IMR-90 (cell line): ENCODE measurements around the gene DNAJC13. TPM values are rescaled to one million over a fixed set of nuclear protein-coding genes. Genes with fewer than 3 reads are reported as not detected.

Experiments
- ATAC-seq: fragments of 200-7000 bp; cut with Tn5 transposase; 2 replicates; pipeline ENCODE4 v1.9.1; 2020; ENCODE audit warnings: low read depth, mild to moderate bottlenecking, moderate library complexity
- BruUV-seq: library from RNA; stranded (reverse); fragments of 400-500 nt; replicated peaks from 2 replicates; lab custom pipeline; 2021; lab: Mats Ljungman, UMichigan
- CTCF ChIA-PET: fragments of 300-600 bp; formaldehyde crosslinking; extraction: SDS; loops from one replicate; lab custom pipeline; 2021; ENCODE audit warnings: antibody characterized with exemption; lab: Yijun Ruan, JAX
- POLR2A ChIA-PET: fragments of 300-600 bp; sonication (Branson Sonifier 250); formaldehyde crosslinking; loops from one replicate; lab custom pipeline; 2022; ENCODE audit warnings: antibody characterized with exemption; ENCODE audit not compliant: unreplicated experiment; lab: Charles Lee
- DNase-seq: peaks from one replicate; pipeline ENCODE4 v3.0.0; 2013
- H2AFZ ChIP-seq: replicated peaks from 2 replicates; pipeline ENCODE3; 2013; ENCODE audit warnings: low read length, mild to moderate bottlenecking; ENCODE audit not compliant: poor library complexity
- H2AK5ac ChIP-seq: 2 replicates; pipeline ENCODE4 v1.6.1; 2013; ENCODE audit warnings: low read depth, low read length, inconsistent platforms
- H2AK9ac ChIP-seq: replicated peaks from 2 replicates; pipeline ENCODE3; 2013; ENCODE audit warnings: mild to moderate bottlenecking, low read depth, low read length, moderate library complexity; ENCODE audit not compliant: poor library complexity
- H2BK120ac ChIP-seq: 2 replicates; pipeline ENCODE4 v1.6.1; 2013; ENCODE audit warnings: low read depth, low read length, inconsistent platforms
- H2BK15ac ChIP-seq: 3 replicates; pipeline ENCODE4 v1.6.1; 2013; ENCODE audit warnings: low read depth, low read length, inconsistent platforms
- H2BK20ac ChIP-seq: 2 replicates; pipeline ENCODE4 v1.6.1; 2013; ENCODE audit warnings: low read depth, mild to moderate bottlenecking, inconsistent platforms, low read length, moderate library complexity
- H2BK5ac ChIP-seq: 2 replicates; pipeline ENCODE4 v1.6.1; 2013; ENCODE audit warnings: mild to moderate bottlenecking, low read depth, low read length, inconsistent platforms; ENCODE audit not compliant: poor library complexity, severe bottlenecking
- H3K14ac ChIP-seq: replicated peaks from 2 replicates; pipeline ENCODE4 v1.6.1; 2013; ENCODE audit warnings: low read depth, low read length, inconsistent platforms
- H3K18ac ChIP-seq: 2 replicates; pipeline ENCODE4 v1.6.1; 2013; ENCODE audit warnings: low read depth, low read length, control low read depth
- H3K23ac ChIP-seq: 2 replicates; pipeline ENCODE4 v1.6.1; 2013; ENCODE audit warnings: low read depth, low read length, inconsistent platforms
- H3K27ac ChIP-seq: 2 replicates; pipeline ENCODE4 v1.5.1; 2013; ENCODE audit warnings: mild to moderate bottlenecking, control low read depth, low read length; ENCODE audit not compliant: insufficient read depth
- H3K27me3 ChIP-seq: 2 replicates; pipeline ENCODE4 v1.6.1; 2013; ENCODE audit warnings: low read length; ENCODE audit not compliant: control insufficient read depth, insufficient read depth
- H3K36me3 ChIP-seq: 2 replicates; pipeline ENCODE4 v1.6.1; 2013; ENCODE audit warnings: low read length, mixed read lengths; ENCODE audit not compliant: control insufficient read depth, insufficient read depth
- H3K4ac ChIP-seq: 2 replicates; pipeline ENCODE4 v1.6.1; 2013; ENCODE audit warnings: low read depth, low read length, inconsistent platforms
- H3K4me1 ChIP-seq: 2 replicates; pipeline ENCODE4 v1.6.1; 2013; ENCODE audit warnings: low read length, mixed read lengths; ENCODE audit not compliant: control insufficient read depth, insufficient read depth
- H3K4me2 ChIP-seq: 2 replicates; pipeline ENCODE4 v1.6.1; 2013; ENCODE audit warnings: low read depth, mild to moderate bottlenecking, control low read depth, low read length, moderate library complexity
- H3K4me3 ChIP-seq: 2 replicates; pipeline ENCODE4 v1.5.1; 2013; ENCODE audit warnings: low read depth, mild to moderate bottlenecking, control low read depth, low read length, moderate library complexity; ENCODE audit not compliant: insufficient read depth
- H3K56ac ChIP-seq: 2 replicates; pipeline ENCODE4 v1.6.1; 2013; ENCODE audit warnings: low read length, inconsistent platforms; ENCODE audit not compliant: insufficient read depth; ENCODE audit errors: extremely low read depth
- H3K79me1 ChIP-seq, 2 experiments: 2 replicates each; pipeline ENCODE4 v1.6.1; 2013; ENCODE audit warnings: low read length in 2 of 2, inconsistent platforms in 1 of 2, low read depth in 1 of 2
- H3K9ac ChIP-seq: 2 replicates; pipeline ENCODE4 v1.6.1; 2013; ENCODE audit warnings: low read depth, low read length, control low read depth
- H3K9me1 ChIP-seq: 2 replicates; pipeline ENCODE4 v1.6.1; 2013; ENCODE audit warnings: low read length, inconsistent platforms; ENCODE audit not compliant: insufficient read depth
- H3K9me3 ChIP-seq: 2 replicates; pipeline ENCODE4 v1.6.1; 2013; ENCODE audit warnings: low read length; ENCODE audit not compliant: control insufficient read depth, insufficient read depth
- H4K20me1 ChIP-seq: 2 replicates; pipeline ENCODE4 v1.6.1; 2013; ENCODE audit warnings: low read length, inconsistent platforms; ENCODE audit not compliant: insufficient read depth
- H4K5ac ChIP-seq: 2 replicates; pipeline ENCODE4 v1.6.1; 2013; ENCODE audit warnings: mild to moderate bottlenecking, low read depth, low read length, control low read depth
- H4K8ac ChIP-seq, 2 experiments: 2 replicates each; pipeline ENCODE4 v1.6.1; 2013; ENCODE audit warnings: low read depth in 2 of 2, low read length in 2 of 2, control low read depth in 1 of 2, inconsistent platforms in 1 of 2
- H4K91ac ChIP-seq: 2 replicates; pipeline ENCODE4 v1.6.1; 2013; ENCODE audit warnings: low read depth, low read length, inconsistent platforms; ENCODE audit not compliant: insufficient read depth
- BHLHE40 ChIP-seq: fragments of 150-350 bp; IDR thresholded peaks from 2 replicates; pipeline ENCODE4 v1.6.1; 2016; ENCODE audit warnings: mild to moderate bottlenecking, low read depth, low read length
- CEBPB ChIP-seq: IDR thresholded peaks from 2 replicates; pipeline ENCODE4 v1.6.1; 2012; ENCODE audit warnings: low read depth, low read length, improper control_type of control experiment
- CHD1 ChIP-seq: IDR thresholded peaks from 2 replicates; pipeline ENCODE4 v1.6.1; 2012; ENCODE audit warnings: low read depth, low read length, improper control_type of control experiment
- ELK1 ChIP-seq: fragments of 150-350 bp; IDR thresholded peaks from 2 replicates; pipeline ENCODE4 v1.6.1; 2016; ENCODE audit warnings: low read depth, mild to moderate bottlenecking, low read length, moderate library complexity, borderline replicate concordance
- MAFK ChIP-seq: IDR thresholded peaks from 2 replicates; pipeline ENCODE4 v1.6.1; 2012; ENCODE audit warnings: low read depth, low read length, improper control_type of control experiment
- POLR2A ChIP-seq: IDR thresholded peaks from 2 replicates; pipeline ENCODE4 v1.6.1; 2012; ENCODE audit warnings: mild to moderate bottlenecking, low read depth, low read length
- RCOR1 ChIP-seq: IDR thresholded peaks from 2 replicates; pipeline ENCODE4 v1.6.1; 2012; ENCODE audit warnings: mild to moderate bottlenecking, low read length, improper control_type of control experiment; ENCODE audit not compliant: insufficient replicate concordance
- RFX5 ChIP-seq: IDR thresholded peaks from 2 replicates; pipeline ENCODE4 v1.8.0; 2012; ENCODE audit warnings: low read depth, mild to moderate bottlenecking, low read length, moderate library complexity
- dilution Hi-C: fragments of 300-500 bp; cut with HindIII; formaldehyde crosslinking; loops from one replicate; pipeline ENCODE4 v1.14.3; 2018; ENCODE audit warnings: low sequenced_read_pairs; ENCODE audit not compliant: unreplicated experiment
- in situ Hi-C: fragments of 300-500 bp; cut with MboI; formaldehyde crosslinking; loops from 3 replicates; pipeline ENCODE4 v1.14.3; 2019; ENCODE audit warnings: low sequenced_read_pairs, inconsistent platforms, mixed read lengths
- intact Hi-C: fragments of 100-400 bp; cut with micrococcal nuclease; formaldehyde crosslinking; loops from 2 replicates; pipeline ENCODE4 v1.10.0; 2022
- polyA plus RNA-seq, 3 experiments: library from polyadenylated mRNA; depleted of rRNA; stranded (reverse); fragments of >200 nt; gene quantifications; 2 replicates each; pipeline ENCODE4 v1.2.3, GENCODE V29; 2012; ENCODE audit warnings: low replicate concordance in 1 of 3
- total RNA-seq: library from RNA; depleted of rRNA; stranded (reverse); fragments of >200 nt; gene quantifications from 2 replicates; pipeline ENCODE4 v1.2.3, GENCODE V29; 2012

The DNAJC13 gene
- total and polyA plus RNA-seq, 2 of the 4 experiments (the other 2 are of a cell fraction): 16.4 to 48.6 TPM

- BruUV-seq: no TSS peak
- ATAC-seq (no peak), DNase-seq (no peak)
- CTCF ChIA-PET: interaction anchor here (0.9 kb wide), 1 partner anchor 17 kb away, joined by 4 read pairs; no protein-coding TSS in a partner anchor
- H2AFZ ChIP-seq: no peak overlapping the region
- H3K4me1 ChIP-seq: no peaks in the 10 kb centered on the region
- H3K36me3 ChIP-seq: no peaks in the 10 kb centered on the region
- H3K4ac ChIP-seq: no peak overlapping the region
- dilution Hi-C loops: no loop called here
- in situ Hi-C loops: no loop called here
- no peak overlapping the region for H3K4me2 ChIP-seq
- H2AK5ac ChIP-seq: no peak overlapping the region
- H3K4me3 ChIP-seq: no peak overlapping the region
- TF ChIP-seq POLR2A (no peak), BHLHE40 (no peak), MAFK (no peak), RCOR1 (no peak), RFX5 (no peak), ELK1 (no peak), CHD1 (no peak), CEBPB (no peak)
- H3K14ac ChIP-seq: no peak overlapping the region
- H4K91ac ChIP-seq: no peak overlapping the region
- no peak overlapping the region for H2BK20ac ChIP-seq
- H3K27me3 ChIP-seq: no peaks in the 10 kb centered on the region; the same call in 1 of the 2 replicates
- H4K5ac ChIP-seq: no peak overlapping the region
- no peak overlapping the region for H4K8ac ChIP-seq
- H2BK5ac ChIP-seq: no peak overlapping the region
- H2BK120ac ChIP-seq: no peak overlapping the region
- no peaks in the 10 kb centered on the region for H3K79me1 ChIP-seq
- H2BK15ac ChIP-seq: no peak overlapping the region
- POLR2A ChIA-PET: no interaction called here
- no peaks in the 10 kb centered on the region for H3K9me3 ChIP-seq
- H3K23ac ChIP-seq: no peak overlapping the region
- H3K9ac ChIP-seq: no peak overlapping the region
- intact Hi-C loops: no loop called here
- no peaks in the 10 kb centered on the region for H4K20me1 ChIP-seq
- H3K18ac ChIP-seq: no peak overlapping the region
- no peaks in the 10 kb centered on the region for H3K9me1 ChIP-seq
- H3K27ac ChIP-seq: no peak overlapping the region
- H2AK9ac ChIP-seq: no peak overlapping the region
- H3K56ac ChIP-seq: no peak overlapping the region
These were observed 34.6 kb upstream of the DNAJC13 start for GRCh38 chr3:132382688-132383194.
